HEK293T (cell line): ENCODE measurements around the gene CNKSR1.

ENCODE experiments used
- CTCF ChIA-PET: fragments of 350-600 bp; formaldehyde crosslinking; extraction: SDS; loops from one replicate; lab custom pipeline; 2021; ENCODE audit warnings: antibody characterized with exemption, inconsistent platforms; lab: Yijun Ruan, JAX
- POLR2A ChIA-PET: fragments of 350-600 bp; formaldehyde crosslinking; extraction: SDS; loops from one replicate; lab custom pipeline; 2020; ENCODE audit warnings: antibody characterized with exemption, inconsistent platforms; lab: Yijun Ruan, JAX
- DNase-seq: peaks from one replicate; pipeline ENCODE4 v3.0.0; 2012; ENCODE audit warnings: mixed read lengths; ENCODE audit errors: extremely low spot score
- ARNT ChIP-seq: fragments of 450-650 bp; IDR thresholded peaks from 2 replicates; pipeline ENCODE4 v1.6.1; 2017; ENCODE audit warnings: mild to moderate bottlenecking
- BHLHE40 ChIP-seq: fragments of 450-650 bp; IDR thresholded peaks from 2 replicates; pipeline ENCODE4 v1.6.1; 2016; ENCODE audit warnings: mild to moderate bottlenecking, moderate library complexity, borderline replicate concordance
- CTBP1 ChIP-seq: fragments of 450-650 bp; IDR thresholded peaks from 2 replicates; pipeline ENCODE4 v1.6.1; 2016; ENCODE audit warnings: borderline replicate concordance
- ELF4 ChIP-seq: fragments of 450-650 bp; IDR thresholded peaks from 2 replicates; pipeline ENCODE4 v1.6.1; 2017; ENCODE audit warnings: antibody characterized with exemption
- FOXA1 ChIP-seq: fragments of 450-650 bp; IDR thresholded peaks from 2 replicates; pipeline ENCODE4 v1.6.1; 2016; ENCODE audit warnings: mild to moderate bottlenecking
- FOXK2 ChIP-seq: fragments of 450-650 bp; IDR thresholded peaks from 2 replicates; pipeline ENCODE4 v1.6.1; 2016; ENCODE audit warnings: mild to moderate bottlenecking
- FOXM1 ChIP-seq: fragments of 450-650 bp; IDR thresholded peaks from 2 replicates; pipeline ENCODE4 v1.6.1; 2017; ENCODE audit warnings: mild to moderate bottlenecking, borderline replicate concordance
- HDGF ChIP-seq: fragments of 450-650 bp; IDR thresholded peaks from 2 replicates; pipeline ENCODE4 v1.6.1; 2017; ENCODE audit warnings: antibody characterized with exemption, borderline replicate concordance
- L3MBTL2 ChIP-seq: fragments of 450-650 bp; conservative IDR thresholded peaks from 2 replicates; pipeline ENCODE4 v1.6.1; 2016; ENCODE audit warnings: mild to moderate bottlenecking
- LEF1 ChIP-seq: fragments of 450-650 bp; IDR thresholded peaks from 2 replicates; pipeline ENCODE4 v1.6.1; 2017; ENCODE audit warnings: mild to moderate bottlenecking, borderline replicate concordance
- NFRKB ChIP-seq: fragments of 450-650 bp; IDR thresholded peaks from 2 replicates; pipeline ENCODE4 v1.6.1; 2016; ENCODE audit warnings: mild to moderate bottlenecking, moderate library complexity
- PKNOX1 ChIP-seq: fragments of 450-650 bp; IDR thresholded peaks from 2 replicates; pipeline ENCODE4 v1.6.1; 2016
- SP1 ChIP-seq: fragments of 450-650 bp; IDR thresholded peaks from 2 replicates; pipeline ENCODE4 v1.6.1; 2017
- SUZ12 ChIP-seq: fragments of 450-650 bp; IDR thresholded peaks from 2 replicates; pipeline ENCODE4 v1.6.1; 2016; ENCODE audit warnings: mild to moderate bottlenecking
- TARDBP ChIP-seq: fragments of 450-650 bp; IDR thresholded peaks from 2 replicates; pipeline ENCODE4 v1.6.1; 2016
- ZNF384 ChIP-seq: fragments of 450-650 bp; IDR thresholded peaks from 2 replicates; pipeline ENCODE4 v1.6.1; 2016

The CNKSR1 gene

GRCh38 chr1:26158908-26159742 lies 18.2 kb upstream of the CNKSR1 start, which contains the start of gene FAM110D:
FAM110D (plus strand) TSS chr1:26159079; CDS start chr1:26161292, 2,213 bp downstream.
- no peak for DNase-seq
- TF ChIP-seq TARDBP, result no peak
- TF ChIP-seq HDGF, result no peak
- TF ChIP-seq CTBP1, result no peak
- no peak for TF ChIP-seq LEF1
- no peak for TF ChIP-seq ARNT
- no peak for TF ChIP-seq ELF4
- no peak for TF ChIP-seq ZNF384
- no peak for TF ChIP-seq SUZ12
- no peak for TF ChIP-seq FOXM1
- no peak for TF ChIP-seq FOXA1
- no peak for TF ChIP-seq L3MBTL2
- no peak for TF ChIP-seq PKNOX1
- no peak for TF ChIP-seq BHLHE40
- TF ChIP-seq NFRKB, result no peak
- no peak for TF ChIP-seq SP1
- no peak for TF ChIP-seq FOXK2
- ChIA-PET POLR2A (interaction anchor here (1.1 kb wide), 1 partner anchor 10 kb away, joined by 4 read pairs; the partner anchor contains the start of gene ZNF593), CTCF (interaction anchor here (1.0 to 2.2 kb wide), 2 partner anchors 14 to 75 kb away, joined by 3 to 4 read pairs; partner anchors contain the start of gene CEP85)

GRCh38 chr1:26159743-26160039 lies 17.6 kb upstream of the CNKSR1 start:
- no peak for DNase-seq
- CTCF ChIA-PET, result interaction anchor here (2.2 kb wide), 1 partner anchor 15 kb away, joined by 4 read pairs; no protein-coding TSS in a partner anchor
- TF ChIP-seq PKNOX1 (peak; percentile 80), CTBP1 (no peak)
- POLR2A ChIA-PET, result no interaction called here

GRCh38 chr1:26160527-26161414 lies 16.5 kb upstream of the CNKSR1 start:
- no peak for DNase-seq
- ChIA-PET POLR2A (no interaction called here), CTCF (interaction anchor here (0.6 kb wide), 1 partner anchor 74 kb away, joined by 4 read pairs; no protein-coding TSS in a partner anchor)
- no peak for TF ChIP-seq ARNT

GRCh38 chr1:26161415-26162219 lies 15.7 kb upstream of the CNKSR1 start:
- POLR2A ChIA-PET, result no interaction called here
- CTCF ChIA-PET, result no interaction called here

GRCh38 chr1:26162220-26162709 lies 15.0 kb upstream of the CNKSR1 start:
- TF ChIP-seq ARNT, result no peak
- TF ChIP-seq CTBP1, result no peak
- TF ChIP-seq NFRKB, result no peak
- no peak for TF ChIP-seq FOXA1
- no peak for TF ChIP-seq SUZ12
- no peak for TF ChIP-seq PKNOX1
- no peak for TF ChIP-seq TARDBP
- TF ChIP-seq SP1, result no peak
- TF ChIP-seq FOXM1, result no peak
- TF ChIP-seq ELF4, result no peak
- ChIA-PET CTCF (no interaction called here), POLR2A (no interaction called here)
- no peak for DNase-seq

More at GRCh38 chr1:26161415-26162219, 15.7 kb upstream of the CNKSR1 start:
- no peak for TF ChIP-seq TARDBP
- 0 out of 2 replicates have a peak, but pooled peaks have one; percentile 41 for TF ChIP-seq HDGF
- TF ChIP-seq LEF1, result no peak
- TF ChIP-seq L3MBTL2, result peak; percentile 95
- TF ChIP-seq ARNT, result no peak
- TF ChIP-seq PKNOX1, result no peak
- no peak for TF ChIP-seq FOXM1
- no peak for TF ChIP-seq NFRKB
- DNase-seq, result peak; percentile 61
